ENCODE data around the gene RNF5.

The RNF5 gene

DNA sequence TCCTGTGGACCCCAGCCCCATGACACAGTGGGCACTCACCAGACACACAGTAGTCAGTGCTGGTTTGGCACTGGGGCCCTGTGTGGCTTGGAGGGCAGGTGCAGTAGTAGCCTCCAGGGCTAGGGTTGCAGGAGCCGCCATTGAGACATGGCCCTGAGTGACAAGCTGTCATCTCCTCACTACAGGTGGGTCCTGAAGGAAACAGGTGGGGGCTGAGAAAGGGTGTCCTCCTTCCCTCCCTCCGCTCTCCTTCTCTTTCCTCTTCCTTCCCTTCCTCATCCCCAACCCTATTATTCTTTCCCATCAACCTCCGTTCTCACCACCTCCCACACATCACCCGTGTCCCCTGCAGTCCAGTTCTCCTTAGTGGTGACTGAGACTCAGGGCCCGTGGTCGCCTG is 35.4 kb downstream of the RNF5 start:
- no peak for DNase-seq

DNA sequence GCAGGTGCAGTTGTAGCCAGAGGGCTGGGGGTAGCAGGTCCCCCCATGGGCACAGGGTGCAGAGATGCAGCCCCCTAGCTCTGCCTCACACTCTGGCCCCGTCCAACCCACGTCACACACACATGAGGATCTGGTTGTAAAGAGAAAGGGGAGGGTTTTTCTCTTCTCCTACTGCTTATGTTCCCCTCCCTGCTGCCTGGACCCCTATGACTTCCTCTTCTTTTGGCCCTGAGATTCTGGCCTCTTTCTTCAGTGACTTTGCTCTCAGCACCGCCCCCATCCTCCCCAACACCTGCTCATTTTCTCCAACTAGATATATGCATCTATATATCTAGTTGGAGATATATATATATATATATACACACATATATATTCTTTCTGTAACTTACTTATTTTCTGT is 35.9 kb downstream of the RNF5 start:
- no peak for DNase-seq

DNA sequence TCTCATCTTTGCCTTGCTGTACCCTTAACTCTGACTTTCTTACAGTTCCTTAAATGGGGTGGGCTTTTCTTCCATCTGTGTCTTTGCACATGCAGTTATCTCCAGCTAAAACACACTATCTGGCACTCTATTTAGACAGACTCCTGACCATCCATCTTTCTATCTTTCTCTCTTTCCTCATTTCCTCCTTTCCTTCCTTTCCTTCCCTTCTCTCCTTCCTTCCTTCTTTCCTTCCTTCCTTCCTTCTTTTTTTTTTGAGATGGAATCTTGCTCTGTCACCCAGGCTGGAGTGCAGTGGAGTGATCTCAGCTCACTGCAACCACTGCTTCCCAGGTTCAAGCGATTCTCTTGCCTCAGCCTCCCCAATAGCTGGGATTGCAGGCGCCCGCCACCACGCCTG is 37.4 kb downstream of the RNF5 start:
- DNase-seq, result no peak

GRCh38 chr6:32216285-32216684 is 38.1 kb downstream of the RNF5 start:
- DNase-seq, result no peak

DNA sequence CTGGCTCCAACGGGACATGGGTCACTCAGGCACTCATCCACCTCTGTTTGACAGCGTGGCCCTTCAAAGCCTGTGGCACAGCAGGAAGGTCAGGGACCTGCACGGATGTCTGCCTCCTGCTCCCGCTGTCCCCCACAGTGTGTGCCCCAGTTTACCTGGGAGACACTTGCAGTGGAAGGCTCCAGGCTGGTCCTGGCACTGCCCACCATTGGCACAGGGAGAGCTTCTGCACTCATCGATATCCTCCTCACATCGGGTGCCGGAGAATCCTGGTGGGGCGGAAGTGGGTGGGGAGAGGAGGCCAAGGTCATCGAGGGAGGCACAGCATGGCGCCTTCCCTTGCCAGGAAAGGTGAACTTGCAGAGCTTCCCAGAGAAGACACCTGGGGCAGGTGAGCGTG is 38.8 kb downstream of the RNF5 start:
- DNase-seq, result no peak

- no peak for DNase-seq
Observed at GRCh38 chr6:32218167-32218566, 40.0 kb downstream of the RNF5 start.

- no peak for DNase-seq
Observed at GRCh38 chr6:32220021-32220420, 41.8 kb downstream of the RNF5 start.

DNA sequence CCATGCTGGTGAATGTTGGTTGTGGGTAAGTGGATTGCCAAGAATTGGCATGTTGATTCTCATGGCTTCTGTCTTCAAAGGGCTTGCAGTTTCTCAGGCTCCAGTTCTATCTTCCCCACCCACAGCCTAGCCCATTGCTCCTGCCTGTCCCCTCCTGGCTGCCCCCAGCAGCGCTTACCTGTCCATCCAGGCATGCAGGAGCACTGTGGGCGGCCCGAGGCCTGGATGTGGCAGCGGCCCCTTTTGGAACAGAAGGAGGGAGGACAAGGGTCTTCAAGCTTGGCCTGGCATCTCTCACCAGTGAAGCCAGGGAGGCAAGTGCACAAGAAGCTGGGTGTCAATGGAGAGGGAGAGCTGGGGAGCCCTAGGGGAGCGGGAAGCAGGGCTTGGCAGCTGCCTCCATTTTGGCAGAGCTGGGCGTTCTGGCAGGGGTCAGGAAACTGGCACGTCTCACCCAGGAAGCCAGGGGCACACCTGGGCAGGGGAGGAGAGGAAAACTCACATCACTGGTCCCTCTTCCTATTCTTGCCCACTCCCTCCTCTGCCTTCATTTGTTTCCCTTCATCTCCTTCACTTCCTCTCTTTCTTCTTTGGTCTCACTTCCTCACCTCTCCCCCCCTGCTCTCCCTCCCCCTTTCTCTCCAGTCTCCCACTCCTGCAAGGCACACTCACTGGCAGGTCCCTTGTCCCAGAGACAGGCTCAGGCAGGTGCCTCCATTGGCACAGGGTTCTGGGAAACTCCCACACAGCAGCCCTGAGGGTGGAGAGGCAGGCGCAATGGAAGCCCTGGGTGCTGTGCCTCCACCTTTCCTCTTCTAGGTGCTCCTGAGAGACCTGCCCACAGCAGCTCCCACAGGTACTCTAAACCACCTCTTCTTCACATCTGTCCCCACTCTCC is 44.4 kb downstream of the RNF5 start:
- no peak for DNase-seq

DNA sequence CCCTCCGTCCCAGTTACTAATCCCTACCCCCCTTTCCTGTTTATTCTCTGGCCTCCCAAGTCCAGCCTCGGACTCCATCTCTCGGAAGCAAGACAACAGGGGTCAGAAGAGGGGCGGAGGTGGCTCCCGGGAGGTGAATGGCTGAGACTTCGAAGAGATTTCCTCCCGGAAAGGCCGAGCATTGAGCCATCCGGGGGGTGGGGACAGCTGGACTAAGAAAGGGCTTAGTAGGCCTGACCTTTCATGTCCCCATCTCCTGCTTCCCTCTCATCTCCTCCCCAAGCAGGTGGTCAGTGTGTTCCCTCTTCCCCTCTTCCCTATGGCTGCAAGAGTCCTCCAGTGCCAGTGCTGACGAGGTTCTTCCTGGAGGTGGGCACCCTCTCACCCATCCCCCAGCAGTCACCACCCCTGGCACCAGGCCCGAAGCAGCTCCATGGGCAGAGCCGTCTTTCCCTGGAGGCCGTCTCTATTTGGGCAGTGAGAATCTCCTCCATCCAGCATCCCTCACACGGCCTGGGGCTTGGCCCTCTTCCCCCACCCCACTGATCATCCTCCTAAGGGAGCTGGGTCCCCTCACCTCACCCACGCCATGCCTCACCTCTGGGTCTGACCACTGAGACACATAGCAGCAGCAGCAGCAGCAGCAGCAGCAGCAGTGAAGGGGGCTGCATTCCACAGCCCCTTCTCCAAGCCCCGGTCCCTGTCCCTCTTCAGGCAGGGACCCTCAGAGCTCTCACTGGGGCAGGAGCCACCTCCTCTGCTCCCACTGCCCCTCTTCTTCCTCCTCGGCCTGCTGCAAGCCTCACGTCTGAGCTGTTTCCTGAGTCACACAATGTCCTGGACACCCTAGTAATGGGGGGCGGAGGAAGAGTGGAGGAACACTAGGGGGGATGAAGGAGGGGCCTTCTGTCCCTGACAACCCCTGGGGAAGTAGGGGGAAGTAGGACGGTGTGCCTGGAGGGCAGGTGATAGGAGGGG is 45.3 kb downstream of the RNF5 start, which contains the start of gene NOTCH4:
Gene NOTCH4, minus strand, starts transcription at position 810 of the 978 bp plus-strand sequence. Its CDS starts 139 bp downstream, at position 671.
- DNase-seq, result no peak

GRCh38 chr6:32224696-32225095 is 46.5 kb downstream of the RNF5 start:
- DNase-seq, result no peak

DNA sequence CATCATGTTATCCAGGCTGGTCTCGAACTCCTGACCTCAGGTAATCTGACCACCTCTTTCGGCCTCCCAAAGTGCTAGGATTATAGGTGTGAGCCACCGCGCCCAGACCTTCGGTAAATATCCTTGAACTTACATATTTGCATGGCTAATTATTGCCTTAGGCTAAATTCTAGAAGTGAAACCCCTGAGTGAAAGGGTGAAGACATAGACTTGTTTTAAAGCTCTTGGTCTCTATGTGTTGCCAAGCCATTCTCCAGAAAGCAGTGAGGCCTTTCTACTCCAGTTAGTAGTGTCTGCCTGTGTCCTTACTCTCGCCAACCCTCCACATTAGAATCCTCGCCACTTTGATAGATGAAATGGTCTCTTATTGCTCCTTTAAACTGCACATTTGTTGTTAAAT is 48.2 kb downstream of the RNF5 start:
- DNase-seq, result no peak

All from stimulated activated naive CD4-positive, alpha-beta T cell treated with Interleukin-2 at 50 U/mL for 16 hours (primary cell).